IMR-90 (cell line): ENCODE measurements around the gene FBXO33. TPM values are rescaled to one million over a fixed set of nuclear protein-coding genes. Genes with fewer than 3 reads are reported as not detected.
"Not testable (repeated sequence)": the region's sequence is repeated elsewhere in the genome, so short reads cannot be mapped to it uniquely, and the experiment has no call there.

Experiments
- ATAC-seq: fragments of 200-7000 bp; cut with Tn5 transposase; 2 replicates; pipeline ENCODE4 v1.9.1; 2020; ENCODE audit warnings: low read depth, mild to moderate bottlenecking, moderate library complexity
- BruUV-seq: library from RNA; stranded (reverse); fragments of 400-500 nt; replicated peaks from 2 replicates; lab custom pipeline; 2021; lab: Mats Ljungman, UMichigan
- CTCF ChIA-PET: fragments of 300-600 bp; formaldehyde crosslinking; extraction: SDS; loops from one replicate; lab custom pipeline; 2021; ENCODE audit warnings: antibody characterized with exemption; lab: Yijun Ruan, JAX
- POLR2A ChIA-PET: fragments of 300-600 bp; sonication (Branson Sonifier 250); formaldehyde crosslinking; loops from one replicate; lab custom pipeline; 2022; ENCODE audit warnings: antibody characterized with exemption; ENCODE audit not compliant: unreplicated experiment; lab: Charles Lee
- DNase-seq: peaks from one replicate; pipeline ENCODE4 v3.0.0; 2013
- H2AFZ ChIP-seq: replicated peaks from 2 replicates; pipeline ENCODE3; 2013; ENCODE audit warnings: low read length, mild to moderate bottlenecking; ENCODE audit not compliant: poor library complexity
- H2AK5ac ChIP-seq: 2 replicates; pipeline ENCODE4 v1.6.1; 2013; ENCODE audit warnings: low read depth, low read length, inconsistent platforms
- H2AK9ac ChIP-seq: replicated peaks from 2 replicates; pipeline ENCODE3; 2013; ENCODE audit warnings: mild to moderate bottlenecking, low read depth, low read length, moderate library complexity; ENCODE audit not compliant: poor library complexity
- H2BK120ac ChIP-seq: 2 replicates; pipeline ENCODE4 v1.6.1; 2013; ENCODE audit warnings: low read depth, low read length, inconsistent platforms
- H2BK15ac ChIP-seq: 3 replicates; pipeline ENCODE4 v1.6.1; 2013; ENCODE audit warnings: low read depth, low read length, inconsistent platforms
- H2BK20ac ChIP-seq: 2 replicates; pipeline ENCODE4 v1.6.1; 2013; ENCODE audit warnings: low read depth, mild to moderate bottlenecking, inconsistent platforms, low read length, moderate library complexity
- H2BK5ac ChIP-seq: 2 replicates; pipeline ENCODE4 v1.6.1; 2013; ENCODE audit warnings: mild to moderate bottlenecking, low read depth, low read length, inconsistent platforms; ENCODE audit not compliant: poor library complexity, severe bottlenecking
- H3K14ac ChIP-seq: replicated peaks from 2 replicates; pipeline ENCODE4 v1.6.1; 2013; ENCODE audit warnings: low read depth, low read length, inconsistent platforms
- H3K18ac ChIP-seq: 2 replicates; pipeline ENCODE4 v1.6.1; 2013; ENCODE audit warnings: low read depth, low read length, control low read depth
- H3K23ac ChIP-seq: 2 replicates; pipeline ENCODE4 v1.6.1; 2013; ENCODE audit warnings: low read depth, low read length, inconsistent platforms
- H3K27ac ChIP-seq: 2 replicates; pipeline ENCODE4 v1.5.1; 2013; ENCODE audit warnings: mild to moderate bottlenecking, control low read depth, low read length; ENCODE audit not compliant: insufficient read depth
- H3K27me3 ChIP-seq: 2 replicates; pipeline ENCODE4 v1.6.1; 2013; ENCODE audit warnings: low read length; ENCODE audit not compliant: control insufficient read depth, insufficient read depth
- H3K36me3 ChIP-seq: 2 replicates; pipeline ENCODE4 v1.6.1; 2013; ENCODE audit warnings: low read length, mixed read lengths; ENCODE audit not compliant: control insufficient read depth, insufficient read depth
- H3K4ac ChIP-seq: 2 replicates; pipeline ENCODE4 v1.6.1; 2013; ENCODE audit warnings: low read depth, low read length, inconsistent platforms
- H3K4me1 ChIP-seq: 2 replicates; pipeline ENCODE4 v1.6.1; 2013; ENCODE audit warnings: low read length, mixed read lengths; ENCODE audit not compliant: control insufficient read depth, insufficient read depth
- H3K4me2 ChIP-seq: 2 replicates; pipeline ENCODE4 v1.6.1; 2013; ENCODE audit warnings: low read depth, mild to moderate bottlenecking, control low read depth, low read length, moderate library complexity
- H3K4me3 ChIP-seq: 2 replicates; pipeline ENCODE4 v1.5.1; 2013; ENCODE audit warnings: low read depth, mild to moderate bottlenecking, control low read depth, low read length, moderate library complexity; ENCODE audit not compliant: insufficient read depth
- H3K56ac ChIP-seq: 2 replicates; pipeline ENCODE4 v1.6.1; 2013; ENCODE audit warnings: low read length, inconsistent platforms; ENCODE audit not compliant: insufficient read depth; ENCODE audit errors: extremely low read depth
- H3K79me1 ChIP-seq, 2 experiments: 2 replicates each; pipeline ENCODE4 v1.6.1; 2013; ENCODE audit warnings: low read length in 2 of 2, inconsistent platforms in 1 of 2, low read depth in 1 of 2
- H3K9ac ChIP-seq: 2 replicates; pipeline ENCODE4 v1.6.1; 2013; ENCODE audit warnings: low read depth, low read length, control low read depth
- H3K9me1 ChIP-seq: 2 replicates; pipeline ENCODE4 v1.6.1; 2013; ENCODE audit warnings: low read length, inconsistent platforms; ENCODE audit not compliant: insufficient read depth
- H3K9me3 ChIP-seq: 2 replicates; pipeline ENCODE4 v1.6.1; 2013; ENCODE audit warnings: low read length; ENCODE audit not compliant: control insufficient read depth, insufficient read depth
- H4K20me1 ChIP-seq: 2 replicates; pipeline ENCODE4 v1.6.1; 2013; ENCODE audit warnings: low read length, inconsistent platforms; ENCODE audit not compliant: insufficient read depth
- H4K5ac ChIP-seq: 2 replicates; pipeline ENCODE4 v1.6.1; 2013; ENCODE audit warnings: mild to moderate bottlenecking, low read depth, low read length, control low read depth
- H4K8ac ChIP-seq, 2 experiments: 2 replicates each; pipeline ENCODE4 v1.6.1; 2013; ENCODE audit warnings: low read depth in 2 of 2, low read length in 2 of 2, control low read depth in 1 of 2, inconsistent platforms in 1 of 2
- H4K91ac ChIP-seq: 2 replicates; pipeline ENCODE4 v1.6.1; 2013; ENCODE audit warnings: low read depth, low read length, inconsistent platforms; ENCODE audit not compliant: insufficient read depth
- WGBS, 2 experiments: methylation state at CpG; one replicate each; pipeline versions ENCODE4 v1.1.5 to v1.1.7; 2013; ENCODE audit warnings: missing lambda C conversion rate in 2 of 2; ENCODE audit not compliant: insufficient read length in 1 of 2; ENCODE audit errors: extremely low coverage in 2 of 2; 5-methylcytosine and 5-hydroxymethylcytosine counted together
- dilution Hi-C: fragments of 300-500 bp; cut with HindIII; formaldehyde crosslinking; loops from one replicate; pipeline ENCODE4 v1.14.3; 2018; ENCODE audit warnings: low sequenced_read_pairs; ENCODE audit not compliant: unreplicated experiment
- in situ Hi-C: fragments of 300-500 bp; cut with MboI; formaldehyde crosslinking; loops from 3 replicates; pipeline ENCODE4 v1.14.3; 2019; ENCODE audit warnings: low sequenced_read_pairs, inconsistent platforms, mixed read lengths
- intact Hi-C: fragments of 100-400 bp; cut with micrococcal nuclease; formaldehyde crosslinking; loops from 2 replicates; pipeline ENCODE4 v1.10.0; 2022
- polyA plus RNA-seq, 3 experiments: library from polyadenylated mRNA; depleted of rRNA; stranded (reverse); fragments of >200 nt; gene quantifications; 2 replicates each; pipeline ENCODE4 v1.2.3, GENCODE V29; 2012; ENCODE audit warnings: low replicate concordance in 1 of 3
- total RNA-seq: library from RNA; depleted of rRNA; stranded (reverse); fragments of >200 nt; gene quantifications from 2 replicates; pipeline ENCODE4 v1.2.3, GENCODE V29; 2012

Gene FBXO33
- total and polyA plus RNA-seq, 2 of the 4 experiments (the other 2 are of a cell fraction) = 7.6 to 10.0 TPM

- H4K91ac ChIP-seq, in situ Hi-C loops, H3K36me3 ChIP-seq, H3K79me1 ChIP-seq, POLR2A ChIA-PET, H3K9me1 ChIP-seq, H2BK20ac ChIP-seq, H4K20me1 ChIP-seq, H3K4me3 ChIP-seq, H3K4me2 ChIP-seq, H3K23ac ChIP-seq, DNase-seq, H2BK15ac ChIP-seq, H3K27me3 ChIP-seq, ATAC-seq, H3K18ac ChIP-seq, H3K27ac ChIP-seq, H2AFZ ChIP-seq, H2BK5ac ChIP-seq, H3K14ac ChIP-seq, dilution Hi-C loops, H3K9me3 ChIP-seq, BruUV-seq, intact Hi-C loops, H4K5ac ChIP-seq, H2AK9ac ChIP-seq, H3K9ac ChIP-seq, CTCF ChIA-PET, H3K4me1 ChIP-seq, H2AK5ac ChIP-seq, H3K56ac ChIP-seq, H4K8ac ChIP-seq, H2BK120ac ChIP-seq, H3K4ac ChIP-seq: not testable (repeated sequence)
- 83% methylated on average over 3 of the region's 5 CpGs; no CpG with 5 or more reads in 1 of the 2 experiments for WGBS, 2 experiments
Observed at GRCh38 chr14:39361556-39361955, 70.7 kb downstream of the FBXO33 start.
